GF-D8 (cell line): ENCODE measurements around the gene NOSTRIN.

ENCODE experiments used
- DNase-seq: peaks from one replicate; lab custom pipeline; 2025; lab: John Stamatoyannopoulos, UW

Gene NOSTRIN

GRCh38 chr2:168884975-168885374 lies 82.5 kb downstream of the NOSTRIN start:
- DNase-seq, result no peak

GRCh38 chr2:168889635-168890005 lies 87.2 kb downstream of the NOSTRIN start:
- DNase-seq, result no peak

- peak; percentile 76 for DNase-seq
Observed at GRCh38 chr2:168890006-168890782, 87.8 kb downstream of the NOSTRIN start, which contains the start of gene SPC25. Gene SPC25 (minus strand): TSS chr2:168890430. CDS start chr2:168889519, 911 bp downstream.

GRCh38 chr2:168892327-168892726 lies 89.9 kb downstream of the NOSTRIN start:
- DNase-seq, result no peak

DNA sequence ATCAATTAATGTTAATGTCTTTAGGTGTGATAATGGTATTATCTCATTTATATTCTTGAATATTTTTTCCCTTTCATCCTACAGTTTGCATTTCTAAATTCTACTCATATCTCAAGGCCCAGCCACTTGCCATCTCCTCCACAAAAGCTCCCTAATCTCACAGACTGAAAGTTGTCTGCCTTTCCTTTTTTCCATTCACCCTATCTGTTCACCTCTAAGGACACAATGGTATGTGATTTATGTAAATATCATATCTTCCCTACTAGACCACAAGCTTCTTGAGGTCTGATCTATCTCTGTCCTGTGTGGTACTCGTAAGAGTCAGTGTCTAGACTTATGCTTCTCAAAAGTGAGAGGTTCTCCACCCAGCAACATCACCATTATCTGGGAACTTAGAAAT lies 91.7 kb downstream of the NOSTRIN start:
- no peak for DNase-seq

GRCh38 chr2:168894720-168895119 lies 92.3 kb downstream of the NOSTRIN start:
- DNase-seq, result no peak

DNA sequence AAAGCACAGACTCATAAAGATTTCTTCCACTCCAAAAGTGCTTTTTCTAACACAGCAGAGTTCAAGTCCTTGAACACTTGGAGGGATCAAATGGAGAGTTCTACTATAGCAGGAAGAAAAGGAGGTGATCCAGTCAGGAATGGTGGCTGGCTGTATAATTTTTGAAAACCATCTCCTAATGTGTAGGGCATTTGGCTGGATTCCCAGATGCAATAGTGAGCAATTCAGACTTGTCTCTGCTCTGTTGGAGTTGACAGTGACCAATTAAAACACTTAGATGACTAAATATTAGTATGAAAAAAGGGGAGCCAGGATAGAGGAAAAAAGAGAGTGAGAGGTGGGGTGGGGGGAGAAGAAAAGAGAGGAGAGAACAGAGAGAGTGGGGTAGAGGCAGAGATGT lies 93.3 kb downstream of the NOSTRIN start:
- DNase-seq, result no peak

GRCh38 chr2:168896783-168897182 lies 94.3 kb downstream of the NOSTRIN start:
- no peak for DNase-seq

DNA sequence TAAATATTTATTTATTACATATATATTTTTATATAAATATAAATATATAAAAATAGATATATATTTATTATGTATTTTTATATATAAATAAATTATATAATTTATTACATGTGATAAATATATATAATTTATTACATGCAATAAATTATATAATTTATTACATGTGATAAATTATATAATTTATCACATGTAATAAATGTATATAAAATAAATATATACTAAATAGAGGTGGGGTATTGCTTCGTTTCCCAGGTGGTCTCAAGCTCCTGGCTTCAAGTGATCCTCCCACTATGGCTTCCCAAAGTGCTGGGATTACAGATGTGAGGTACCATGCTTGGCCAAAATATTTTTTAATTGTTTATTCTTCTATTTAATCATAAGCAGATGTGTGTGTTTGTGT lies 95.0 kb downstream of the NOSTRIN start:
- DNase-seq, result no peak

DNA sequence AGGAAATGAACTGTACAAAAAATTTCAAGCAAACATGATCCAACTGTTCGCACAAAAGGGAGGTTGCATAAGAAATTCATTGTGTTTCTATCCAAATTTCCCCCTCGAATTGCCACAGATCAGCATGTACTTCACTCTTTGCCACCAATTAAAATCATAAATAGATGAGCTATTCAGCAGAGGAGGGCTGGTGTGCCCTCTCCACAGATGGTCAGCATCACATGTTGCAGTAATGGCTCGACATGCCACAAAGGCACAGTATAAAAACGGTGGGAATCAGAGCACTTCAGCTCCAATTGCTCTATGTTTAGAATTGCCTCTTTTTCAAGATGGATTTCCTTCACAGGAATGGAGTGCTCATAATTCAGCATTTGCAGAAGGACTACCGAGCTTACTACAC lies 98.6 kb downstream of the NOSTRIN start, which contains the start of gene G6PC2:
G6PC2 (plus strand) TSS at position 289 of the 400 bp plus-strand sequence; CDS start at position 330, 41 bp downstream.
- no peak for DNase-seq

DNA sequence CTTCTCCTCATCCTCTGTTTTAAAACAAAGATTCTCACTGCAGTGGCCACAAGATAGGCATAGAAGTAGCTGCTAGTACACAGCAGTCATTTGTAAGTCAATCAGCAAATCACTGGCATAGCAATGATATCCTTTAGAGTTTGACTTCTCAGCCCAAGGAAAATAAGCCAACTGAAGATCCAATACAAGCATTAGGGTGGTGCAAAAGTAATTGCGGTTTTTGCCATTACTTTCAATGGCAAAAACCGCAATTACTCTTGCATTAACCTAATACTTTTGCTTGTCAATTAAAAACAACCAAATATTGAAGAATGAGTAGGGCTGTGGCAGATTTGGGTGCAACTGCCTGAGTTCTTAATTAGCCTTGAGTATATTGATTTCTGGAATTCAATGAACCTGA lies 101.5 kb downstream of the NOSTRIN start:
- DNase-seq, result no peak

DNA sequence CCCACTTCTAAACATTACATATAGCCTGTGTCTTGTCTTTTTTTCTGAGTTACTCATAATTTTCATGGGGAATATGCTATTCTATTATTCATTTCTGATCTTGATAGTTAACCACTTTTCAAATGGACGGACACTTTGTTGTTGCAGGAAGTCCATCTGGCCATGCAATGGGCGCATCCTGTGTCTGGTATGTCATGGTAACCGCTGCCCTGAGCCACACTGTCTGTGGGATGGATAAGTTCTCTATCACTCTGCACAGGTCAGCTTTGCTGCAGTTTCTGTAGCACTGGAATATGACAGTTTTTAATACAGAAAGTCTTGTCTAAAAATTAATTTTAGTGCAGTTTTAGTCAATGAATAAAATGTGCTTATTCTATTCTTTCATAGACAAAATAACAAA lies 101.9 kb downstream of the NOSTRIN start:
- no peak for DNase-seq

- DNase-seq, result no peak
Observed at GRCh38 chr2:168907940-168908662, 105.7 kb downstream of the NOSTRIN start.

GRCh38 chr2:168910330-168910729 lies 107.9 kb downstream of the NOSTRIN start:
- no peak for DNase-seq

GRCh38 chr2:168912466-168912865 lies 110.0 kb downstream of the NOSTRIN start:
- DNase-seq, result no peak

DNA sequence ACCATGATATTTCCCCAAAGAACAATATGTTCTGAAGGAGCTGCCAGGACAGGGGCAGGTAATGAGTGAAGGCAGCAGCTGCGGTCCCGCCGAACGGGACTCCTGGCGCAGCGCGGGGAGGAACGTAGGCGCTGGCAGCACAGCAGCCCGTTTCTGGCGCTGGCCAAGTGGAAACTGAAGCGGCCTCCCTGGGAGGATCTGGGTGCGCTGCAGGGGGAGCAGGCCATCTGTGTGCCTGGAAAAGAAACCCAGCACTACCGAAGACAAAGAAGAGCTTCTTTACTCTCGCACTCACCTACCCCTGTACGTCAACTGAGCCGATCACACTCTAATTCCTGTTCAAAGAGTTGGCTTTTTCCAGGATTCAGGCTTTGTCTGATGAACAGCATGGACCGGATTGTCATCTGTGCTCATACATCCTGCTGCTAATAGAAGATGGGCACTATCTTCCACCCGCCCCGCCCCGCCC lies 110.5 kb downstream of the NOSTRIN start:
- no peak for DNase-seq

DNA sequence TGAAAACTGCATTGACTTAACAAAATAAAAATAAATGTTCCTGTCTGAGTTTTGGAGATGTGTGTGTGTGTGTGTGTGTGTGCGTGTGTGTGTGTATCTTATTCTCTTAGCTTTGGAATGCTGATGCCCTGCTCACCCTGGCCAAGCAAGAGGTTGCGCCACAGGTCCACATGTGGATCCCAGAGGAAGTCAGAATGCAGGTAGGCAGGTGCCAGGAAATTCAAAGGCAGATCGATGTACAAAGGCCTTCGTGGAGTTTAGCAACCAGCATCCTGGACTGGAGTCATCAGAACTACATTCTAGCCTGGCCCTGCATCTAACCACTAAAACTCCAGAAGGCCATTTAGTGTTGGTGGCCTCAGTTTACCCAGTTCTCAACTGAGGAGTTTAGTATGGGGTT lies 111.1 kb downstream of the NOSTRIN start:
- no peak for DNase-seq
